ENCODE results near the gene MYO5A. TPM values are rescaled to one million over a fixed set of nuclear protein-coding genes. Genes with fewer than 3 reads are reported as not detected.
A peak's percentile ranks its signal among the peaks of the same experiment; 100 is the strongest.

MYO5A gene
- total and polyA plus RNA-seq, 2 donors (not counting 1 experiment from before 2014, with no cell fraction given) = 12.2 to 44.4 TPM

DNA sequence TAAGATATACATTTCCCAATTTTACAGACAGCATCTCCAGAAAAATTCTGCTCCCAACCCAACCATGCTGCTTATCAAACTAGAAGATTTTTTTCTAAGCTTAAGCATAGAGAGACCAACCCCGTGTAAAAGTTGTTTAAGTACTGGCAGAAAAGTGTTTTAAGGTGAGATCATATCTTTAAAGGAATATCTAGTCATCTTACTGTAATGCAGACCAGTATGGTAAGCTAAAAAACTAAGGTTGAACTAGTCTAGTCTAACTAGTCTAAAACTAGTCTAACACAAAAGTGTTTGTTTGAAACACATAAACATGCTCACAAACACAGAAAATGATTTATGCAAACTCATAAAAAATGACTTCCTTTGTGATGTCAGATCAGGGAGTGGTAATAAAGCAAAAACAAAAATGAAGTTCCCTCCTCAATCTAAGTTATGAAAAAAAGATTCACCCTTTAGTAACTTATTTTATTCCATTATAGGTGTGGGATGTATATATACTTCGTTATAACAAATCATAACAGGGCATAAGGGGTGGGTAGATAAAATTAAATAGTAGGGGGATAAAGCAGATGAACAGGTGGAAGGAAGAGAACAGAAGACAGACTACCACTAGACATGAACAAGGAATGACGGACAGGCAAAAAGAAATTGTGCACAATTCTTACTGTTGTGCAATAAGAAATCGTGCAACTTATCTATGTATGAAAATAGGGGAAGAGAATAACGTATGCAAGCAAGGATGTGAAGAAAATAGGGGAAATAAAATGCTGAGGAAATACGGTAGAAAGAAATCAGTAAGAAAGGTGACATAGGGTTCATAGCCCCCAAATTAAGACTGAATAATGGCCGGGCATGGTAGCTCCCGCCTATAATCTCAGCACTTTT lies 10.0 kb downstream of the MYO5A start:
- CTCF ChIA-PET = no interaction called here
- H3K27ac Mint-ChIP-seq = no peak overlapping the region

More for the DNA sequence above, 10.0 kb downstream of the MYO5A start:
- peaks cover 8 to 9% of the 10 kb centered on the region in 2 donors for H3K4me1 ChIP-seq (ENCODE audit: control insufficient read depth in 2 of 2, insufficient read depth in 2 of 2, low read length in 2 of 2)
- H3K27me3 ChIP-seq (replicated peaks in 1 of 4; ENCODE audit: control extremely low read depth in 1 of 4, control insufficient read depth in 3 of 4, insufficient read depth in 4 of 4, low read length in 3 of 4) = no peaks in the 10 kb centered on the region
- H3K4me1 Mint-ChIP-seq = peaks cover 38% of the 10 kb centered on the region
- no peak overlapping the region for H3K27ac ChIP-seq (ENCODE audit: low read length in 2 of 2)
- no peaks in the 10 kb centered on the region for H3K9me3 Mint-ChIP-seq (ENCODE audit: insufficient read depth)
- peaks cover 98% of the 10 kb centered on the region for H3K79me2 ChIP-seq (ENCODE audit: control insufficient read depth, insufficient read depth, low read length)
- H3K4me3 ChIP-seq (ENCODE audit: control extremely low read depth in 1 of 5, extremely low read depth in 1 of 5, insufficient read depth in 1 of 5, low read depth in 2 of 5, low read length in 4 of 5) = no peak overlapping the region
- POLR2A ChIA-PET = no interaction called here
- H3K36me3 ChIP-seq (replicated peaks in 1 of 2; ENCODE audit: control extremely low read depth in 1 of 2, control insufficient read depth in 1 of 2, extremely low read depth in 1 of 2, insufficient read depth in 2 of 2, low read length in 1 of 2) = no peaks in the 10 kb centered on the region
- TF ChIP-seq CTCF (IDR thresholded peaks at IDR 0.05) (no peak), EZH2 (IDR thresholded peaks at IDR 0.05; ENCODE audit: borderline replicate concordance, insufficient read depth, low read depth, low read length, poor library complexity, severe bottlenecking) (no peak)
- 49% methylated on average over 5 of the region's 8 CpGs for WGBS (ENCODE audit: insufficient coverage)
- DNase-seq (no peak), ATAC-seq (ENCODE audit: low read depth) (no peak)
- no peaks in the 10 kb centered on the region for H3K9me3 ChIP-seq (ENCODE audit: control extremely low read depth in 1 of 3, control insufficient read depth in 2 of 3, insufficient read depth in 1 of 3, low read length in 2 of 3)
- no peaks in the 10 kb centered on the region for H3K27me3 Mint-ChIP-seq
- no peak overlapping the region for H2AFZ ChIP-seq (ENCODE audit: insufficient read depth, low read depth, low read length, poor library complexity, severe bottlenecking)
- H3K4me2 ChIP-seq (replicated peaks; ENCODE audit: low read depth, low read length, poor library complexity, severe bottlenecking) = peak overlapping the region; percentile 9
- H4K20me1 ChIP-seq (ENCODE audit: control insufficient read depth, insufficient read depth, low read length, poor library complexity, severe bottlenecking) = peaks cover 69% of the 10 kb centered on the region
- intact Hi-C loops (cut with micrococcal nuclease) = no loop called here
- no peak overlapping the region for H3K9ac ChIP-seq (ENCODE audit: low read length)
- no peak overlapping the region for H3K4me3 Mint-ChIP-seq

Measured in B cell (primary cell).